Measurements from ENCODE around the gene CLECL1. TPM values are rescaled to one million over a fixed set of nuclear protein-coding genes. Genes with fewer than 3 reads are reported as not detected.

The CLECL1 gene
- total and polyA plus RNA-seq, 2 of the 8 experiments (the other 6 are each of a cell fraction or from before 2014, with no cell fraction given) = not detected

DNA sequence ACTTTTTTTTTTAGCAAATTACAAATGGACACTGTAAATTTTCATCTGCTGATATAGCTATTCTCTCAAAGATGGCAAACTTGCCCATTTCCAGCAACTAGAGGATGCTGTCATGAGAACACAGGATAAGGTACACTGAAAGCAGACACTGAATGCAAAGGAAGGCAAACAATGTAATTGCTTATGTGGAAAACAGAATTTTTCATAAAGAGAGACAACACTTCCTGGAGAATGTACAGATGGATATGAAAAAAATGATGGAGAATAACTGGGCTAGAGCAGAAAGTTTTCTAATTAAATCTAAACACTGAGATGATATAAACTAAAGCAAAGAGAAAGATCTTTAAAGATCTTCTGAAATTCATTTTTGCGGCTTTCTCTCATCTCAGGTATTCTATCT lies 27.2 kb upstream of the CLECL1 start (continued):
- no peak for TF ChIP-seq RAD21 (IDR thresholded peaks at IDR 0.05 in 1 of 2, conservative IDR thresholded peaks at IDR 0.05 in 1 of 2; ENCODE audit: low read depth in 2 of 2, low read length in 2 of 2)
- no peak for TF ChIP-seq RBBP5 (IDR thresholded peaks at IDR 0.05; ENCODE audit: borderline replicate concordance, low read depth, low read length)
- TF ChIP-seq TEAD4 (IDR thresholded peaks at IDR 0.05; ENCODE audit: low read depth, low read length) = no peak
- TF ChIP-seq SP4 (IDR thresholded peaks at IDR 0.05; ENCODE audit: low read length) = no peak
- TF ChIP-seq, protein P1, sequence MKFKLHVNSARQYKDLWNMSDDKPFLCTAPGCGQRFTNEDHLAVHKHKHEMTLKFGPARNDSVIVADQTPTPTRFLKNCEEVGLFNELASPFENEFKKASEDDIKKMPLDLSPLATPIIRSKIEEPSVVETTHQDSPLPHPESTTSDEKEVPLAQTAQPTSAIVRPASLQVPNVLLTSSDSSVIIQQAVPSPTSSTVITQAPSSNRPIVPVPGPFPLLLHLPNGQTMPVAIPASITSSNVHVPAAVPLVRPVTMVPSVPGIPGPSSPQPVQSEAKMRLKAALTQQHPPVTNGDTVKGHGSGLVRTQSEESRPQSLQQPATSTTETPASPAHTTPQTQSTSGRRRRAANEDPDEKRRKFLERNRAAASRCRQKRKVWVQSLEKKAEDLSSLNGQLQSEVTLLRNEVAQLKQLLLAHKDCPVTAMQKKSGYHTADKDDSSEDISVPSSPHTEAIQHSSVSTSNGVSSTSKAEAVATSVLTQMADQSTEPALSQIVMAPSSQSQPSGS (IDR thresholded peaks at IDR 0.05; ENCODE audit: low read length) = no peak
